OCI-LY1 (cell line): ENCODE data around the gene NFASC.

Experiments
- EZH2 ChIP-seq: fragments of 200-600 bp; sonication (generic), shearing (Covaris generic); IDR thresholded peaks from 2 replicates; pipeline ENCODE4 v1.8.0; 2017; ENCODE audit warnings: borderline replicate concordance, mixed run types, mild to moderate bottlenecking, antibody characterized with exemption, low read length, moderate library complexity, mixed read lengths
- TF ChIP-seq, protein P1 (sequence below): fragments of 200-600 bp; sonication (generic), shearing (Covaris generic); IDR thresholded peaks from 2 replicates; pipeline ENCODE4 v1.5.1; 2017; ENCODE audit warnings: mild to moderate bottlenecking, antibody characterized with exemption, low read length, moderate library complexity, mixed read lengths

DNA sequence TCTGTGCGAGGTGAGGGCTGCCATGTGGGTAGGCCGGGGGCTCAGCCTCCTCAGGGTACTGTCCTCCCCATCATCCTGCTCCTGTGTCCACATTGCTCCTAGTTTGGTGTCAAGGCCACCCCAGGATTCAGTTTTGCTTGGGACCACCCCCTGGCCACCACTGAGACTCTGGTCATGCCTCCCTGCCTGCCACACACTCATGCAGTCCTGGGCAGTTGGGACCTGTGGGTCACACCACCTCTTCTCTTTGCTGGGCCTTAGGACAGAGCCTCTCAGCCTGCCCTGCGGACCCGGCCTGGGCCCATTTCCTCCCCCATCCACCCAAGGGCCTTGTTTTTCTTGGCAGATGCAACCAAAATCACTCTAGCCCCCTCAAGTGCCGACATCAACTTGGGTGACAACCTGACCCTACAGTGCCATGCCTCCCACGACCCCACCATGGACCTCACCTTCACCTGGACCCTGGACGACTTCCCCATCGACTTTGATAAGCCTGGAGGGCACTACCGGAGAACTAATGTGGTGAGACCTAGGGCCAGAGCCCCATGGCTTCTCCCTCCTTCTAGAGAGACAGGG is 194.2 kb downstream of the NFASC start:
- TF ChIP-seq, protein P1, sequence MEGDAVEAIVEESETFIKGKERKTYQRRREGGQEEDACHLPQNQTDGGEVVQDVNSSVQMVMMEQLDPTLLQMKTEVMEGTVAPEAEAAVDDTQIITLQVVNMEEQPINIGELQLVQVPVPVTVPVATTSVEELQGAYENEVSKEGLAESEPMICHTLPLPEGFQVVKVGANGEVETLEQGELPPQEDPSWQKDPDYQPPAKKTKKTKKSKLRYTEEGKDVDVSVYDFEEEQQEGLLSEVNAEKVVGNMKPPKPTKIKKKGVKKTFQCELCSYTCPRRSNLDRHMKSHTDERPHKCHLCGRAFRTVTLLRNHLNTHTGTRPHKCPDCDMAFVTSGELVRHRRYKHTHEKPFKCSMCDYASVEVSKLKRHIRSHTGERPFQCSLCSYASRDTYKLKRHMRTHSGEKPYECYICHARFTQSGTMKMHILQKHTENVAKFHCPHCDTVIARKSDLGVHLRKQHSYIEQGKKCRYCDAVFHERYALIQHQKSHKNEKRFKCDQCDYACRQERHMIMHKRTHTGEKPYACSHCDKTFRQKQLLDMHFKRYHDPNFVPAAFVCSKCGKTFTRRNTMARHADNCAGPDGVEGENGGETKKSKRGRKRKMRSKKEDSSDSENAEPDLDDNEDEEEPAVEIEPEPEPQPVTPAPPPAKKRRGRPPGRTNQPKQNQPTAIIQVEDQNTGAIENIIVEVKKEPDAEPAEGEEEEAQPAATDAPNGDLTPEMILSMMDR, result no peak
- no peak for TF ChIP-seq EZH2
